ENCODE data around the gene JAML. TPM values are rescaled to one million over a fixed set of nuclear protein-coding genes. Genes with fewer than 3 reads are reported as not detected.

The JAML gene
- total RNA-seq, 1 experiment from 2014 or later = 0.30 TPM

GRCh38 chr11:118153976-118154375, 70.8 kb downstream of the JAML start:
- ChIA-PET RAD21 (ENCODE audit: low non-redundant PET in 1 of 2, low total read pairs in 2 of 2, uncharacterized antibody in 2 of 2, unreplicated experiment in 2 of 2) (no interaction called here), CTCF (interaction anchor here (1.8 kb wide), 1 partner anchor 18 kb away, joined by 8 read pairs; no protein-coding TSS in a partner anchor), POLR2A (no interaction called here)
- no peak for DNase-seq (ENCODE audit: low read depth, low spot score)
- Histone ChIP-seq H3K9me3 (ENCODE audit: control insufficient read depth in 1 of 2, insufficient read depth in 1 of 2, low read depth in 1 of 2, low read length in 2 of 2) (no peaks in the 10 kb centered on the region), H3K79me2 (ENCODE audit: insufficient read depth, low read length) (no peaks in the 10 kb centered on the region), H4K20me1 (ENCODE audit: insufficient read depth) (no peaks in the 10 kb centered on the region), H3K4me3 (replicated peaks in 1 of 2; ENCODE audit: low read depth in 1 of 2, low read length in 2 of 2) (no peak overlapping the region), H3K4me1 (ENCODE audit: control insufficient read depth in 1 of 2, insufficient read depth in 2 of 2, low read length in 2 of 2) (peaks cover 10 to 24% of the 10 kb centered on the region in 2 experiments; a peak in 3 of 4 replicates), H3K9me2 (ENCODE audit: insufficient read depth) (no peaks in the 10 kb centered on the region), H2AFZ (ENCODE audit: low read depth, low read length, poor library complexity, severe bottlenecking) (no peak overlapping the region), H3K9ac (ENCODE audit: low read length) (no peak overlapping the region), H3K36me3 (ENCODE audit: control insufficient read depth in 1 of 2, insufficient read depth in 2 of 2, low read length in 2 of 2) (no peaks in the 10 kb centered on the region), H3K27me3 (ENCODE audit: insufficient read depth, low read length) (no peaks in the 10 kb centered on the region), H3K27ac (ENCODE audit: low read depth, low read length) (no peak overlapping the region), H3K4me2 (ENCODE audit: low read length) (no peak overlapping the region)
- TF ChIP-seq SIN3A (IDR thresholded peaks at IDR 0.05; ENCODE audit: low read depth) = no peak
- no peak for TF ChIP-seq CEBPB (IDR thresholded peaks at IDR 0.05; ENCODE audit: low read depth)
- TF ChIP-seq TCF7L2 (IDR thresholded peaks at IDR 0.05; ENCODE audit: borderline replicate concordance, extremely low read depth, insufficient read depth, insufficient read length) = no peak
- no peak for TF ChIP-seq FOSL1 (IDR thresholded peaks at IDR 0.05; ENCODE audit: low read depth)
- TF ChIP-seq ELF1 (IDR thresholded peaks at IDR 0.05; ENCODE audit: borderline replicate concordance, low read depth) = no peak
- TF ChIP-seq POLR2A (IDR thresholded peaks at IDR 0.05; ENCODE audit: borderline replicate concordance, extremely low read depth, insufficient read depth, insufficient read length) = no peak
- no peak for TF ChIP-seq ATF3 (IDR thresholded peaks at IDR 0.05)
- TF ChIP-seq YY1 (IDR thresholded peaks at IDR 0.05; ENCODE audit: extremely low read depth, insufficient replicate concordance, low read depth, low read length) = no peak
- TF ChIP-seq POLR2AphosphoS5 (IDR thresholded peaks at IDR 0.05; ENCODE audit: low read depth, low read length) = no peak
- no peak for TF ChIP-seq ZFX (IDR thresholded peaks at IDR 0.05)
- no peak for TF ChIP-seq CBX3 (IDR thresholded peaks at IDR 0.05; ENCODE audit: low read depth)
- no peak for TF ChIP-seq ZNF274 (IDR thresholded peaks at IDR 0.05; ENCODE audit: low read depth, low read length)
- BruUV-seq (replicated peaks) = no TSS peak
- intact Hi-C loops (cut with micrococcal nuclease) = loop anchor here (10.0 kb wide), 1 partner anchor 541 kb away; no protein-coding TSS in a partner anchor
- no peak for ATAC-seq

DNA sequence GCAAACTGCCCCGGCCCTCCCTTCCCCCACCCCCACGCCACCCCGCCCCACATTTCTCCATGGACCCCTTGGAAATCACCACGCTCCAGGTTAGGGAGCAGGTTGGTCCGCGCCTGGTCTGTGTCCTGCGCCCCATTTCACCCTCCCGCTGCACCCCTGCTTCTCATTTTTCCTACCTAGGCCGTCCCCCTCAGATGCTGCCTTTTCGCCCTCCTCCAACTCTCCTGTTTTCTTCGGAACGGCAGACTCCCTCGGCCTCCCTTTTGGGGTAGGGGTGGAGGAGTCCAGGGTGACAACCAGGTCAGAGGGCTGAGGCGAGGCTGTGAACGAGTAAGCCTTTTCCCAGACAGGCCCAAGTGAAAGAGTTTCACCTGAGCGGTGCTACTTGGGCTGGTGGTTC, 71.3 kb downstream of the JAML start:
- CTCF ChIA-PET = interaction anchor here (1.0 kb wide), 1 partner anchor 18 kb away, joined by 3 read pairs; no protein-coding TSS in a partner anchor
- Histone ChIP-seq H3K4me1 (ENCODE audit: control insufficient read depth in 1 of 2, insufficient read depth in 2 of 2, low read length in 2 of 2) (peaks cover 10 to 24% of the 10 kb centered on the region in 2 experiments; a peak in 3 of 4 replicates), H3K9ac (ENCODE audit: low read length) (no peak overlapping the region), H4K20me1 (ENCODE audit: insufficient read depth) (no peaks in the 10 kb centered on the region), H3K79me2 (ENCODE audit: insufficient read depth, low read length) (no peaks in the 10 kb centered on the region), H3K9me3 (ENCODE audit: control insufficient read depth in 1 of 2, insufficient read depth in 1 of 2, low read depth in 1 of 2, low read length in 2 of 2) (no peaks in the 10 kb centered on the region), H2AFZ (ENCODE audit: low read depth, low read length, poor library complexity, severe bottlenecking) (no peak overlapping the region), H3K4me2 (ENCODE audit: low read length) (no peak overlapping the region), H3K27me3 (ENCODE audit: insufficient read depth, low read length) (no peaks in the 10 kb centered on the region), H3K9me2 (ENCODE audit: insufficient read depth) (no peaks in the 10 kb centered on the region), H3K4me3 (replicated peaks in 1 of 2; ENCODE audit: low read depth in 1 of 2, low read length in 2 of 2) (no peak overlapping the region), H3K27ac (ENCODE audit: low read depth, low read length) (no peak overlapping the region), H3K36me3 (ENCODE audit: control insufficient read depth in 1 of 2, insufficient read depth in 2 of 2, low read length in 2 of 2) (no peaks in the 10 kb centered on the region)
- POLR2A ChIA-PET = no interaction called here
- RAD21 ChIA-PET (ENCODE audit: low non-redundant PET in 1 of 2, low total read pairs in 2 of 2, uncharacterized antibody in 2 of 2, unreplicated experiment in 2 of 2) = no interaction called here
- DNase-seq (ENCODE audit: low read depth, low spot score) (no peak), ATAC-seq (no peak)
- no TSS peak for BruUV-seq (replicated peaks)
- TF ChIP-seq TCF7L2 (IDR thresholded peaks at IDR 0.05; ENCODE audit: borderline replicate concordance, extremely low read depth, insufficient read depth, insufficient read length) = no peak
- no peak for TF ChIP-seq ZBTB33 (IDR thresholded peaks at IDR 0.05; ENCODE audit: extremely low read depth, insufficient replicate concordance, low read length)
- TF ChIP-seq SRF (IDR thresholded peaks at IDR 0.05; ENCODE audit: low read depth) = no peak
- no peak for TF ChIP-seq ATF3 (IDR thresholded peaks at IDR 0.05)
- TF ChIP-seq CBX3 (IDR thresholded peaks at IDR 0.05; ENCODE audit: low read depth) = no peak
- TF ChIP-seq POLR2A (IDR thresholded peaks at IDR 0.05; ENCODE audit: borderline replicate concordance, extremely low read depth, insufficient read depth, insufficient read length) = no peak
- TF ChIP-seq SP1 (IDR thresholded peaks at IDR 0.05; ENCODE audit: low read depth) = no peak
- no peak for TF ChIP-seq YY1 (IDR thresholded peaks at IDR 0.05; ENCODE audit: extremely low read depth, insufficient replicate concordance, low read depth, low read length)
- TF ChIP-seq ELF1 (IDR thresholded peaks at IDR 0.05; ENCODE audit: borderline replicate concordance, low read depth) = no peak
- intact Hi-C loops (cut with micrococcal nuclease) = loop anchor here (10.0 kb wide), 1 partner anchor 541 kb away; no protein-coding TSS in a partner anchor
